ENCODE measurements around the gene SCAF8.

DNA sequence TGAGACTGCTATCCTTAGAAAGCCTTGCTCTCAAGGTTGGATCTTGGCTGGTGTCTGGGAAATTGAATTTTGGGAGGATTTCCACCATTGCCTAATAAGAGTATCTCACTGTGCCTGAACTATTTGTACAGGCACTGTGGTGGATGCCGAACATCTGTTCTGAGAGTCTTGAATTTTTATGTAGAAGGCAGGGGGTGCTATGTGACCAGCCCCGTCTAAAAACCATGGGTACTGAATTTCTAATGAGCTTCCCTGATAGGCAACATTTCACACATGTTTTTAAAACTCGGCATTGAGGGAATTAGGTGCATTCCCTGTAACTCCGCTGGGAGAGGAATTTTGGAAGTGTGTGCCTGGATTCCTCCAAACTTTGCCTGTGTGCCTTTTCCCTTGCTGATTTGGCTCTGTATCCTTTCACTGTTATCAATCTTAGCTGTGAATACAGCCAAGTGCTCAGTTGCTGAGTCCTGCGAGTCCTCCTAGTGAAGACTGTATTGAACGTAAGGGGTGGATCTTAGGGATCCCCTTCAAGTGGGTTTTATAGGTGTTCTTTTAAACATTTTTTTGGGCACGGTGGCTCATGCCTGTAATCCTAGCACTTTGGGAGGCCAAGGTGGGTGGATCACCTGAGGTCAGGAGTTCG lies 27.6 kb upstream of the SCAF8 start:
- TF ChIP-seq EP300 (IDR thresholded peaks at IDR 0.05) (no peak), POLR2A (IDR thresholded peaks at IDR 0.05) (no peak)
- TF ChIP-seq, protein P1, sequence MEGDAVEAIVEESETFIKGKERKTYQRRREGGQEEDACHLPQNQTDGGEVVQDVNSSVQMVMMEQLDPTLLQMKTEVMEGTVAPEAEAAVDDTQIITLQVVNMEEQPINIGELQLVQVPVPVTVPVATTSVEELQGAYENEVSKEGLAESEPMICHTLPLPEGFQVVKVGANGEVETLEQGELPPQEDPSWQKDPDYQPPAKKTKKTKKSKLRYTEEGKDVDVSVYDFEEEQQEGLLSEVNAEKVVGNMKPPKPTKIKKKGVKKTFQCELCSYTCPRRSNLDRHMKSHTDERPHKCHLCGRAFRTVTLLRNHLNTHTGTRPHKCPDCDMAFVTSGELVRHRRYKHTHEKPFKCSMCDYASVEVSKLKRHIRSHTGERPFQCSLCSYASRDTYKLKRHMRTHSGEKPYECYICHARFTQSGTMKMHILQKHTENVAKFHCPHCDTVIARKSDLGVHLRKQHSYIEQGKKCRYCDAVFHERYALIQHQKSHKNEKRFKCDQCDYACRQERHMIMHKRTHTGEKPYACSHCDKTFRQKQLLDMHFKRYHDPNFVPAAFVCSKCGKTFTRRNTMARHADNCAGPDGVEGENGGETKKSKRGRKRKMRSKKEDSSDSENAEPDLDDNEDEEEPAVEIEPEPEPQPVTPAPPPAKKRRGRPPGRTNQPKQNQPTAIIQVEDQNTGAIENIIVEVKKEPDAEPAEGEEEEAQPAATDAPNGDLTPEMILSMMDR (IDR thresholded peaks at IDR 0.05): no peak

Measured in ovary (tissue), 3 donors.